Effector CD4-positive, alpha-beta T cell (primary cell): ENCODE measurements around the gene KRTAP2-1.
"Not testable (repeated sequence)": the region's sequence is repeated elsewhere in the genome, so short reads cannot be mapped to it uniquely, and the experiment has no call there.

Experiments used
- DNase-seq: peaks from one replicate; pipeline ENCODE4 v3.0.0-alpha.2; 2020

KRTAP2-1 gene

DNA sequence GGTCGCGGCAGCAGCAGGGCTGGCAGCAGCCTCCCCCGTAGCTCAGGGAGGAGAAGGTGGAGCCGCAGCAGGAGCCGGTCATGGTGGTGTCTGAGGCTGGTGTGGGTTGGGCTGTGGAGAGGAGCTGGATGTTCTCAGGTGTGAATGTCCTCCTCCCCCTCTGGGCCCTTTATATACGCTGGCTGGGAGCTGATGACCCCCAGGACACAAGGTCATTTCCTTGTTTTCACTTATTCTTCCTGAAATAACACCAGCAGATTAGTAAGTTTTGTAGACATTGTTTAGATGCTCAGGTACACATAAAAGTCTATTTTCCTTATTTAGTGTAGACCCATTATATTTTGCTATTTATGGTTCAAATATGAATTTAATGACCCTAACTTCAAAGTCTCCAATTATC, 8.0 kb upstream of the KRTAP2-1 start, which contains the start of gene KRTAP2-2:
Gene KRTAP2-2, minus strand, starts transcription at position 101 of the 400 bp plus-strand sequence. Its CDS starts 19 bp downstream, at position 82.
- DNase-seq: not testable (repeated sequence)

GRCh38 chr17:41054556-41054955, 7.4 kb upstream of the KRTAP2-1 start:
- not testable (repeated sequence) for DNase-seq

- DNase-seq: no peak
Observed at GRCh38 chr17:41054025-41054424, 6.9 kb upstream of the KRTAP2-1 start.

DNA sequence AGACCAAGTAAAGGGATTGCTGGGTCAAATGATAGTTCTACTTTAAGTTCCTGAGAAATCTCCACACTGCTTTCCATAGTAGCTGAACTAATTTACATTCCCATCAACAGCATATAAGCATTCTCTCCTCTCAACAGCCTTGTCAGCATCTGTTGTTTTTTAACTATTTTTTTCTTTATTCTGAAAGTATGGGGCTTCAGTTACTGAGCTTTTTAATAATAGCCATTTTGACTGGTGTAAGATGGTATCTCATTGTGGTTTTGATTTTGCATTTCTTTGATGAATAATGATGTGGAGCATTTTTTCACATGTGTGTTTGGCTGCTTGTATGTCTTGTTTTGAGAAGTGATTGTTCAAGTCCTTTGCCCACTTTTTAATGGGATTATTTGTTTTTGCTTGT, 5.5 kb upstream of the KRTAP2-1 start:
- no peak for DNase-seq

- DNase-seq: no peak
Observed at GRCh38 chr17:41049110-41049509, 2.0 kb upstream of the KRTAP2-1 start.

GRCh38 chr17:41048441-41048840, 1.3 kb upstream of the KRTAP2-1 start:
- DNase-seq: no peak

GRCh38 chr17:41042953-41043352, 4.2 kb downstream of the KRTAP2-1 start:
- DNase-seq: no peak

DNA sequence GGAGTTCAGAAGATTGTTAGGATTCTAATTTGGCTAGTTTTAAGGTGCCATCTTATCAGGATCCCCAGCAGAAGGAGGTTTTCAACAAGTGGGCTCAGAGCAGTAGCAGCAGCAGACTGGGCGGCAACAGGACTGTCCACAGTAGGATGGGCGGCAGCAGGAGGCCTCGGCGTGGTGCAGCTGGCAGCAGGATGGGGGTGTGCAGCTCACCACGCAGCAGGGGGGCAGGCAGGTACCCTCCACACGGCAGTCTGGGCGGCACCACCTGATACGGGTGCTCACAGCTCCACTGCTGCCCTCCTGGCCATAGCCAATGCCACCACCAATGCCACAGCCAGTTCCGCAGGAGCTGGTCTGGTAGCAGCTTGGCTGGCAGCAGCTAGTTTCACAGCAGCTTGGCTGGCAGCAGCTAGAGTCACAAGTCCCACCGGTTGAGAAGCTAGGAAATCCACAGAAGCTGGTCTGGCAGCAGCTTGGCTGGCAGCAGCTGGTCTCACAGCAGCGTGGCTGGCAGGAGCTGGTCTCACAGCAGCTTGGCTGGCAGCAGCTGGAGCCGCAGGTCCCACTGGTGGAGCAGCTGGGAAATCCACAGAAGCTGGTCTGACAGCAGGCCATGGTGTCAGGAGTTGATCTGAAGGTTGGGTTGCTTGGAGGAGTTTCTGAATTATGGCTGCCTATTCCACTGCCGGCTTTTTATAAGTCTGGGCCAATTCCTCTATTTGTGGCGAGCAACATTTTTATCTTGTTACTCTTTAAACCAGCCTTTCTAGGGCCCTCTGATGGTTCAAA, 6.1 kb downstream of the KRTAP2-1 start, which contains the start of gene KRTAP1-1:
Gene KRTAP1-1, minus strand, starts transcription at position 668 of the 789 bp plus-strand sequence. Its CDS starts 53 bp downstream, at position 615.
- not testable (repeated sequence) for DNase-seq

DNA sequence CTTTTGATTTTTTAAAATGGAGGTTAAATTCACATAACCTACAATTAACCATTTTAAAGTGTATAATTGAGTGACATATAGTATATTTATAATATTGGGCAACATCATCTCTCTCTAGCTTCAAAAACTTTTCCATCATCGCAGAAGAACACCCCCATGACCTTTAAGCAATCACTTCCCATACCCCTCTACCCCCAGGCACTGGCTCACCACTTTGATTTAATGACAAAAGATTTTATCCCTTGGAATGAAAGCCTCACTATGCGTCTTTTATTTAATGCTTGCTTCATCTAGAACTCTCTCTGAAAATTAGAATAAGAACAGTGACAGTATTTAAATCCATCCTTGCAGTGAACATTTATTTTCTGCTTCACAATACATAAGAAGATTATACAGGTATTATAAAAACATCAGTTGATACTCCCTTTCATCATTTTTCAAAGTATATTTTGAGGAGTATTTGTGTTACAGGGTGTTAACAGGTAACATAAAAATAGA, 9.2 kb downstream of the KRTAP2-1 start:
- DNase-seq: no peak

- DNase-seq: not testable (repeated sequence)
Observed at GRCh38 chr17:41034346-41034935, 12.7 kb downstream of the KRTAP2-1 start, which contains the start of gene KRTAP1-3. Gene KRTAP1-3 (minus strand): TSS chr17:41034874. CDS start chr17:41034821, 53 bp downstream.

DNA sequence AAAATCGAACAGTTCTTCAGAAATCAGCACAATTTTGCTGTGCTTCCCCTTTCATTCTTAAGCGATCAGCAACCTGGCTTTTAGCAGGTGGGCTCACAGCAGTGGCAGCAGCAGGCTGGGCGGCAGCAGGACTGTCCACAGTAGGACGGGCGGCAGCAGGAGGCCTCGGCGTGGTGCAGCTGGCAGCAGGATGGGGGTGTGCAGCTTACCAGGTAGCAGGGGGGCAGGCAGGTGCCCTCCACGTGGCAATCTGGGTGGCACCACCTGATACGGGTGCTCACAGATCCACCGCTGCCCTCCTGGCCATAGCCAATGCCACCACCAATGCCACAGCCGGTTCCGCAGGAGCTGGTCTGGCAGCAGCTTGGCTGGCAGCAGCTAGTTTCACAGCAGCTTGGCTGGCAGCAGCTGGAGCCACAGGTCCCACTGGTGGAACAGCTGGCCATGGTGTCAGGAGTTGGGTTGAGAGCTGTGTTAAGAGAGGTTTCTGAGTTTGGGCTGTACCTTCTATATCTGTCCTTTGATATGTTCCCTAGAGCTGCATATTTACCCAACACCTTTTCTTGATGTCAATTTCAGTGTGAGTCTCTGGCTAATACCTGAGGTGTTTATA, 17.4 kb downstream of the KRTAP2-1 start, which contains the start of gene KRTAP1-4:
Gene KRTAP1-4, minus strand, starts transcription at position 563 of the 613 bp plus-strand sequence. Its CDS starts 117 bp downstream, at position 446.
- no peak for DNase-seq

GRCh38 chr17:41026715-41027471, 20.2 kb downstream of the KRTAP2-1 start, which contains the start of gene KRTAP1-5:
Gene KRTAP1-5 (minus strand): TSS chr17:41027208. CDS start chr17:41027155, 53 bp downstream.
- DNase-seq: no peak

- no peak for DNase-seq
Observed at GRCh38 chr17:41024697-41025096, 22.4 kb downstream of the KRTAP2-1 start.

DNA sequence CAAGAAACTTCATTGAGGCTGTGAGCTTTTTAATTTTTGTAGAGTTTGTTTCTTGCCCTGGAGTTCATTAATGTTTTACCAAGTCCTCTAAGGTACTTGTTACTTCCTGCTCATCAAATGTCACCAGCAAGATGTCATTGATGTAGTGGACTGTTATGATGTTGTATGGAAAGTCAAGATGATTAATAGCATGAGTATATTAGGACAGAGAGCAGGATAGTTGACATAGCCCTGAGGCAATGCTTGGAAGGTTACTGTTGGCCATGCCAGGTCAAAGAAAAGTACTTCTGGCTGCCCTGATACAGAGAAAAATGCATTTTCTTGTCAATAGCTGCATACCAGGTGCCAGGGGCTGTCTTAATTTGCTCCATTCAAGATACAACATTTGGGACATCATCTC, 26.8 kb downstream of the KRTAP2-1 start:
- no peak for DNase-seq

DNA sequence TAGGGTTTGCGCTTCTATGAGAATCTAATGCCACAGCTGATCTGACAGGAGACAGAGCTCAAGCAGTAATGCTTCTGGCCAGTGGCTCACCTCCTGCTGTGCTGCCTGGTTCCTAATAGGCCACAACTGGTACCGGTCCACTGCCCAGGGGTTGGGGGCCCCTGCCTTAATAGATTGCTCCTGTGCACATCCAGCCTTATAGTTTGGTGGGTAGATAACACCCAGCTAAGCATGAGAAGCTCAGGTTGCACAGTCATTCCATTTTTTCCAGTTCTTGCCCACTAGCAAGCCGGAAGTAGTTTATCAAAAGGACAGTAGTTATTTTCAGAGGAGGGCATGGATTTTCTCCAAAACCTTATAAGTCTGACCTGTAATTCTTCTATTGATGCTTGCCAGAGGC, 27.7 kb downstream of the KRTAP2-1 start:
- no peak for DNase-seq

DNA sequence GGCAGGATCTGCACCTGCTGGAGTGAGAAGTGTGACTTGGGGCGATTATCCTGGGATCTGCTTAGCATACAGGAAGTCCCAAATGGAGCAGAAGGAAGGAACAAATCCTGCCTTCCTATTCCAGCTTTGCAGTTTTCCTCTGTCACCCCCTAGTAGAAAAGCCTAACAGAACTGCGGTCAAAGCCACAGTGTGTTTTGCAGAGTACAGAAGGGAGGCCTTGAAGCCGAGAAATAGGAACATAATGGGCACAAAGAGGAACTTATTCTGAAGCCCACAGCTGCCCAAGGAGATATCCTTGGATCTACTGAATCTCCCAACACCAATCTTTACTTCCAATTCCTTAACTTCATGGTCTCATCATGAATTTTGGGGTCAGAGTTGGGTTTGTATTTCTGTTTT, 28.6 kb downstream of the KRTAP2-1 start:
- DNase-seq: no peak

DNA sequence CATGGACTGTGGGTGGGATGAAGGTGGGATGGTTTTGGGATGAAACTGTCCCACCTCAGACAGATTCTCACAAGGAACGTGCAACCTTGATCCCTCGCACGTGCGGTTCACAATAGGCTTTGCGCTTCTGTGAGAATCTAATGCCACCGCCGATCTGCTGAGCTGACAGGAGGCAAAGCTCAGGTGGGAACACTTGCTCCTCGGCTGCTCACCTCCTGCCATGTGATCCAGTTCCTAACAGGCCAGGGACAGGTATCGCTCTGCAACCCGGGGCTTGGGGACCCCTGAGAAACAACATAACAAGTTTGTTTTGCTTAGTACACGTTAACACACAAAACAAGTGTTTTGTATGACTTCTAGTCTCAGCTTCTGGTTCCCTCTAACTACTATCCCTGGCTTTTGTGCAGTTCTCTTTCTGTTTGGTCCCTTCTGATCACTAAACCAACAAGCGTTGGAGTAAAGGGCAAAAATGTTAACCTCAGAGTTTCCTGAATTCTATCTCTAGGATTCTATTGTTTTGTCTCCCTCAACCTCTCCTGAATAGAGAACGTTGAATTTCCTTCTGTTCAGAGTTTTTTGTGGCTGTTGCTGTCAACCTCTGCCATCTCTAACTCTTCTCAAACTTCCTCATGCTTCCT, 30.4 kb downstream of the KRTAP2-1 start:
- no peak for DNase-seq

GRCh38 chr17:41015454-41015853, 31.7 kb downstream of the KRTAP2-1 start:
- no peak for DNase-seq

- no peak for DNase-seq
Observed at GRCh38 chr17:41013606-41014005, 33.5 kb downstream of the KRTAP2-1 start.

DNA sequence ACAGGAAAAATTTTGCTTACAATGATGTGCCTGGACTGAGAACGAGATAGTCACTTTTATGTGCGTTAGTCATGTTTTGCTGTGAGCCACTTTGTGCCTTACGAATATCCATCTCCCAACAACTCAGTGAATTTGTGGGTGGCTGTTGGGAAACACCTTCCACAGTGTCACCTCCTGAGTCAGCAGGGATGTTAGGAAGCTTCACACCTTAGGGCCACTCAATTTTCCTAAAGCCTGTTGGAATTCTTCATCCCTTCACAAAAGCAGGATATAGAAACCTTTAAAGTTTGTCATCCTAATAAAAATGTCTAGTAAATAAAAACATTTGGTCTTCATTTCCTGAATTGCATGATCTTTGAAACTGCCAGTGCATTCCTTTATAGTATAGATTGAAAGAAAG, 33.9 kb downstream of the KRTAP2-1 start:
- DNase-seq: no peak

GRCh38 chr17:41012326-41013120, 34.6 kb downstream of the KRTAP2-1 start:
- DNase-seq: no peak
